ENCODE data around the gene TMEM205.

DNA sequence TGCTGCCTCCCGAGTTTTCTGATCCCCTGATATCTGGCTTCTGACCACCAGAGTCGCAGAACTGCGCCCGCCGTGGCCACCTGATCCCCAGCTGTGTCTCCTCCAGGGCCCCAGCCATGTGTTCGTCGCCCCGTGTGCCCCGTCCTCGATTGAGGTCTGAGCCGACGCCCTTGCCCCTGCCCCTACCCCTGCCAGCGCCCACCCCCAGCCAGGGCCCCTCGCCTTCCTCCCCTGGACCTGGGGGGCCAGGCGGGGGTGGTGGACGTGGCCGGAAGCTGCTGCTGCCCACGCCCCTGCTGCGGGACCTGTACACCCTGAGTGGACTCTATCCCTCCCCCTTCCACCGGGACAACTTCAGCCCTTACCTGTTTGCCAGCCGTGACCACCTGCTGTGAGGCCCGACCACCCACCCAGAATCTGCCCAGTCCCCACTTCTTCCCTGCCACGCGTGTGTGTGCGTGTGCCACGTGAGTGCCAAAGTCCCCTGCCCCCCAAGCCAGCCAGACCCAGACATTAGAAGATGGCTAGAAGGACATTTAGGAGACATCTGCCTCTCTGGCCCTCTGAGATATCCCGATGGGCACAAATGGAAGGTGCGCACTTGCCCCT lies 18.3 kb upstream of the TMEM205 start:
- TF ChIP-seq IKZF2 (IDR thresholded peaks at IDR 0.05), result no peak
- no peak for TF ChIP-seq MLLT1 (IDR thresholded peaks at IDR 0.05)
